Activated T-cell treated with anti-CD3 and anti-CD28 coated beads, Interleukin-2, amount 50 U/mL, for 48 hours (primary cell): ENCODE data around the gene EDEM1.
"Not testable (repeated sequence)": the region's sequence is repeated elsewhere in the genome, so short reads cannot be mapped to it uniquely, and the experiment has no call there.

Source experiments
- DNase-seq, 2 experiments: peaks; one replicate each; pipeline ENCODE4 v3.0.0-alpha.2; 2020

EDEM1 gene

DNA sequence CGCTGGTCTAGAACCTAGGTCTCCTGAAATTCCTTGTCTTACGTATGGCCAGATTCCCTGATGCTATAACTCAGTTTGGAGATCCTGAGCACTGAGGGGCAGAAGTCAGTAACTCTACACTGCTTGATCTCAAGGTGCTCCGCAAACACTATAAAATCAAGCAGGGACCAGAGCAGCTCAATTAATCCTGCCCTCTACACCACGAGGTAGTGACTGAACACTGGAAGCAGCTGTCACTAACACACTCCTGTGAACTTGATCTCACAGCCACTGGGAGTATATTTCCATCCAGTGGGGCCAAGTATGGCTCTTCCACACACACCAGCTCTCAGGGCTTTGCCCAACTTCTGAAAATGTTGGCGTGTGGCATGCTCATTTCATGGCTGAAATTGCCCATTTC lies 51.0 kb downstream of the EDEM1 start:
- DNase-seq: no peak

DNA sequence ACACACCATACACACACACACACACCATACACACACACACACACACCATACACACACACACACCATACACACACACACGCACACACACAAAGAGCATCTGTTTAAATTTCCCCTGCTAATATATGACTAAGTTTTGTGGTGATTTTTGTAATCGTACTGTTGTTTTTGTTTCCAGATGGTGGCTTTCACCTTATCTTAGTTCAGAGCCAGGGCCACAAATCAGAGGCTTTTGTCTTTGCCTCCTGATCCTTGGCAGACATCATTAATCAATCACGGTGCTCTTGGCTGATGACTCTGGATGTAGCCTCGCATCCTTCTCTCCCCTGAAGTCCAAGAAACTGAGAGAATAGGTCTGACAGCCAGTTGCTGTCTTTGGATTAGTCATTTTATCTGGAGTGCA lies 52.1 kb downstream of the EDEM1 start:
- no peak for DNase-seq

DNA sequence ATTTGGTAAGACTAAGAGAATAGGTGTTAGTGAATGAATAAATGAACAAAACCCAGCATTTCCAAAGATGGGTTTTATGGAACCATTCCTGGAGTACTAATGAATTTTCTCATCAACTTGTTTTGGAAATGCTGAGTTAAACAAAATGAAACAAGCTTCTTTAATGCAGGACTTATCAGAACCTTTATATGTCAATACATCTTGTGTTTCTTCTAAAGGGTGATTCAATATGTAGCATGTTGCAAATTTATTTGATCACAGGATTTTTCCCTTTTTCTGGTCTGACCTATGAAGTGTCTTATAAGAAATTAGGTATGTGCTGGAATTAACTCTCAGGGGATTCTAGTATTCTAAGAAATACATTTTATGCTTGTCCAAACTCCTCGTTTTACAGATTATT lies 53.2 kb downstream of the EDEM1 start:
- no peak for DNase-seq

DNA sequence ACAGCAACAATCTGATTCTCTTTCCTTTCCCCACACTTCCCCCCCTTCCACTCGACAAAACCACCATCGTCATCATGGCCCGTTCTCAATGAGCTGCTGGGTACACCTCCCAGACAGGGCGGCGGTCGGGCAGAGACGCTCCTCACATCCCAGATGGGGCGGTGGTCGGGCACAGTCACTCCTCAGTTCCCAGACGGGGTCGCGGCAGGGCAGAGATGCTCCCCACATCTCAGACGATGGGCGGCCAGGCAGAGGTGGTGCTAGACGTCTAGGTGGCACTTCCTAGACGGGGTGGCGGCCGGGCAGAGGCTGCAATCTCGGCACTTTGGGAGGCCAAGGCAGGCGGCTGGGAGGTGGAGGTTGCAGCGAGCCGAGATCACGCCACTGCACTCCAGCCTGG lies 55.3 kb downstream of the EDEM1 start:
- DNase-seq: not testable (repeated sequence)

DNA sequence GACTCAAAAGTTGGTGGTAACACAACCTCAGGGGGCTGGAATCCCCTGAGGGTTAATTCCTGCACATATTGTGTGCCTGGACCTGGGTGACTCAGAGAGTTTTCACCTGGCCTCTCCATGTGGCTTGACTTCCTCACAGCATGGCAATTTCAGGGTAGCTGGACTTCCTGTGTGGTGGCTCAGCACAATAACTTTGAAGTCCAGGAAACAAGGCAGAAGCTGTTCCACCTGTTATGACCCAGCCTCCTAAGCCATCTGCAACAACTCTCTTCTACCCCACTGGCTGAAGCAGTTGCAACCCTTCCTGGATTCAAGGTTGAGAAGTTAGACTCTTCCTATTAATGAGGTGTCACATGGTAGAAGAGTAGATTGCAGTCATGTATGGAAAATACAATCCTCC lies 58.4 kb downstream of the EDEM1 start:
- DNase-seq: no peak

DNA sequence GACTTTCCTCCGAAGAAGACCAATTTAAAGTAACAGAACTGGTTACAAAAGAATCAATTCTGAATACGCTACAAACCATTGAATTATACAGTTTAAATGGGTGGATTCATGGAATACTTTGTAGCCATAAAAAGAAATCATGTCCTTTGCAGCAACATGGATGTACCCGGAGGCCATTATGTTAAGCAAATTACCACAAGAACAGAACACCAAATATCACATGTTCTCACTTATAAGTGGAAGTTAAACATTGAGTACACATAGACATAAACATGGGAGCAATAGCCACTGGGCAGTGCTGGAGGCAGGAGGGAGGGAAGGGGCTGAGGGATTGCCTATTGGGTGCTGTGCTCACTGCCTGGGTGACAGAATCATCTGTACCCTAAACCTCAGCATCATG lies 61.3 kb downstream of the EDEM1 start:
- DNase-seq: no peak

DNA sequence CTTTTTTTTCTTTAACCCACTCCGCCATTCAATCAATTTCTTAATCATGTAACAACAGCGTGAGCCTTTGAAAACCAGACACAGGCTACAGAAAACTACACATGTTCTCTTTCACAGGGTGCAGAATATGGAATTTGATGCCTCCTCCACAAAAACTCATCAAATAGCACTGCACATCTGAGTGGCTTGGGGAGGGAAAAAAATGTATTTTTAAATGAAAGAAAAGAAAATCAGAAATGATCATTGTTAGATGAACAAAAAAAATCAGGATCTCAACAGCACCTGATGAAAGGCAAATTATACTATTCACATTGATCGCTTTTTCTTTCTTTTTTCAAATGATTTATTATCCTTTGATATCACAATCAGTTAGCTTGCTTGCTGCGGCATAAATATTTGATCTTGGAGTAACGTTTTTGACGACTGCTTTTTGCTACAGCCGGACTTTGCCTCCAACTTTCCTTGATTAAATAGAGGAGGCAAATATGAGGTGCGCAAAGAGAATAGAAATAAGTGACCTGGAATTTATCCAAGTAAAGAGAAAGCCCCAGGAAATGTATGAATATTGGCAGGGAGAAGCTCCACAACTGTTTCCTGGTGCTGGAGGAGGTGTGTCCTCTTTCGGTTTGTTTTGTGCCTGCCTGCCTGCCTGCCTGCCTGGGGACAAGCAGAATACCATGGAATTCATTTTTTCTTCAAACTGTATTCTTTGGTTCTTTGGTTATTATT lies 63.1 kb downstream of the EDEM1 start:
- DNase-seq: no peak

DNA sequence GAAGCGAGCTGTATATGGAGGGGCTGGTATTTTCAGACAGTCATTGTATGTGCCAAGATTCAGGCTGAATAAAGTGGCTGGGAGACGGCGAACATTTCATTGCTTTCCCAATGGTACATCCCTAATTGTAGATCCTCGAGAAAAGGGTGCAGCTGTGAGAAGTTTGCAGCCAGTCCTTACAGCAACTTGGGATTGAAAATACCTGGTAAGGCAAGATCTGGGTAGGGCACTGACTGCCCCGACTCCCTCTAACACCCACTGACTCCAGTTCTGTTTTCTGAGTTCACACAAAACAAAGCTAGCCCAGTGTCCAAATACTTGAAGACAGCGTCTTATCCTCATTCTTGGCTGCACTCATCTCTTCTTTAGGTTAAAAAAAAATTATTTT lies 63.7 kb downstream of the EDEM1 start:
- no peak for DNase-seq

DNA sequence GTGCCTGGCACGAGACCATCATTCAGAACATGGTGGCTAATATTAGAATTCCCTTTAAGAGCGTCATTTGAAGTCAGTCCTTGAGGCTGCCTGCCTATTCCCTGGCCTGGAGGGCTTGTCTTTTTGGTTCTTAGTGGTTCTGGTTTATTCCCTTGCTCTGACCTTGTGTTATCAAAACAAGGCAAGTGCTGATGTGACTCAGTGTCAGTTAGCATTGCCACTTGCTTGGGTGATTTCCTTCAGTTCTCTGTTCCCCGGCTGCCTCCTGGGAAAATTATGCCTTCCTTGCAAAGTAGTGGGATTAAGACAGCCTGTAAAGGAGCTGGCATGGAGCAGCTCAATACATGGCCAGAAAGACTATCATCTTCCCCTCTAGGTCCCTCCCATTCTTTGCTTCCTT lies 64.6 kb downstream of the EDEM1 start:
- no peak for DNase-seq

DNA sequence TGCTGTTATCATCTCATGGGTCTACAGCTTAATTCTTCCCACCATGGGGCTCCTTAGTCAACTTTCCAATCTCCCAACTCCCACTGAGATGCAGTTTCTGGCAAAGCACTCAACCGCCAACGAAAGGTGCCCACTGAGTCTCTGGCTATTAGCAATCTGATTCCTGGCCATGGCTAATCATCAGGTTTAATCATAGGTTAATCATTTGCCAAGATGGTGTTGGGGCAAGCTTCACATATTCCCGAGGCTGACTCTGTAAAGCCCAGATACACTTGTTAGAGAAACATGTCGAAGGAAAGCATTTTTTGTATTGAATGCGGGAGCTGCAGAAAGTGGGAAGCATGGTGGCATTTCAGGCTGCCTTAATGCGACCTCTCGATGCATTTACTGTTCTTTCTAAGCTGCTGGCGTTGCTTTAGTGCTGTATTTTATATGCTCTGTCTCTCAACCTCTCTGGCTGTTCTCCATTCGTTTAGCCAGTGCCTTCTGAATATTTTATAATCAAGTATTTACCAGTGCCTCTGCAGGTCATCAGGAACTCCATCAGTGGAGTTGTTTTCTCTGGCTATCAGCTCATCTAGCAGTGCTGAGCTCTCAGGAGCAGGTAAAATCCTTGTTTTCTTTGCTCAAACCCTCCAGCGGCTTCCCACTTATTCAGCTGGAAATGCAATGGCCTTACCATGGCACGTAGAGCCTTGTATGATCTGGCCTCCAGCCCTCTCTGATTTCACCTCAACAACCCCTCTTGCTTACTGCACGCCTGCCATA lies 67.0 kb downstream of the EDEM1 start:
- DNase-seq: no peak

DNA sequence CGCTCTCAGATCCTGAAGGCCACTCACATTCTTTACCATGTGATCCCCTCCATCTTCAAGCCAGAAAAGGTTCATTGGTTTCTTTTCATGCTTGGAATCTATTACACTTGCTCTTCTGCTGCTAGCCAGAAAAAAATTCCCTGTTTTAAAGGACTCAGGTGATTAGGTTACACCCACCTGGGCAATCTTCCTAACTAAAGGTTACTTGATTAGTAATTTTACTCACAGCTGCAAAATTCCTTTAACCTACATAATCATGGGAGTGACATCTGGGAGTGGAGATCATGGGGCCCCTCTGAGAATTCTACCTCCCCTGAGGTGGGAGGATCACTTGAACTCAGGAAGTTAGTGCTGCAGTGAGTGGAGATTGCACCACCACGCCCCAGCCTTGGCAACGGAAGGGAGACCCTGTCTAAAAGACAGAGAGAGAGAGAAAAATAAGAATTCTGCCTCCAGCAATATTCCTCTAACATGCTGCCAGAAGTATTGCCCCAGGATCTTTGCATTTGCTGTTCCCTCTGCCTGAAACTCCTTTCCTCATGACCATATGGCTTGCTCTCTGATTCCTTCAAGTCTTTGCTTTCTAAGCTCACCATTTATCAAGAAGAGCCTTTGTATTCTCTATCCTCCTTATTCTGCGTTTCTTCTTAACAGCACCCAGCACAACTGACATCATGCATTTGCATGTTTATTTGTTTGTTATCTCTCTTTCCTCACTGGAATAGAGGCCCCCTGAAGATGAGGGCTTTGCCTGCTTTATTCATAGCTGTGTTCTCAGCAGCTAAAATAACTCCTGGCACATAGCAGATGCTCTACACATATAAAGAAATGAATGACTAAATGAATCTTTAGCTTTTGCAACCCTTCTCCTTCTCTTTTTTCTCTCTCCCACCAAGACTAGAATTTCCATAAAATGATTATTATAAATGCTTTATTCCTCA lies 68.2 kb downstream of the EDEM1 start:
- DNase-seq: no peak

DNA sequence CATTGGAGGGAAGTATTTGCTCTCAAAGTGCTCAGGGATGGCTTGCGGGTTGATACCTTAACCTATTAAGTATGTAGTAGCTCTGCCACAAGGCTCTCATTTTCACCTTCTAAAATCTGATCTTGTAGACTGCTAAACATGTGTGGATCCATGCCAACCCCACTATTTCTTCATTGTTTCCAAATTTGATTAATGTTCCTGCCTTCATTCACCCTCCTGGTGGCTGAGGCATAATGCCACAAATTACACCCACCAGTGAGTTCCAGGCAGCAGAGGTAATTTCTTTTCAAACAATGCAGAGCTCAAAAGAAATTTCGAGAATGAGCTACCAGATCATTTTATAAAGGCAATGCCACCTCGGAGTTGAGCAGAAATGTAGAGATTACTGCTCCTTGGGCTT lies 71.0 kb downstream of the EDEM1 start:
- no peak for DNase-seq

DNA sequence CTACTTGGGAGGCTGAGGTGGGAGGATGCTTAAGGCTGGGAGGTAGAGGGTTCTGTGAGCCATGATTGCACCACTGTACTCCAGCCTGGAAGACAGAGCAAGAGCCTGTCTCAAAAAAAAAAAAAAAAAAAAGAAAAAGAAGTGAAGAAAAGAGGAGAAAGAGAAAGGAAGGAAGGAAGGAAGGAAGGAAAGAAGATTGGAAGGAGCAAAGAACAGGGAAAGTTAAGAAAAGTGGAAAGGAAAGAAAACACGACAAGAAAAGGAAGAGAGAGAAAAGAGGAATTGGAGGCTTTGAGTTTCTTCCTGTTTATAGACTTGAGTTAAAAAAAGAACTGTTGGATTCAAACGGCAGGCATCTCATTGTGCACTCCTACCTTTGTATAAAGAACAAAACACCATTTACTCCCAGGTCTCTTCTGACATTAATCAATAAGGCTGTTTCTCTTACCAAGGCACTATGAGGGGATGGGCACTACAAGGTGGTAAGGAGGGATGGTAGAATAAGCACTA lies 73.5 kb downstream of the EDEM1 start:
- no peak for DNase-seq

DNA sequence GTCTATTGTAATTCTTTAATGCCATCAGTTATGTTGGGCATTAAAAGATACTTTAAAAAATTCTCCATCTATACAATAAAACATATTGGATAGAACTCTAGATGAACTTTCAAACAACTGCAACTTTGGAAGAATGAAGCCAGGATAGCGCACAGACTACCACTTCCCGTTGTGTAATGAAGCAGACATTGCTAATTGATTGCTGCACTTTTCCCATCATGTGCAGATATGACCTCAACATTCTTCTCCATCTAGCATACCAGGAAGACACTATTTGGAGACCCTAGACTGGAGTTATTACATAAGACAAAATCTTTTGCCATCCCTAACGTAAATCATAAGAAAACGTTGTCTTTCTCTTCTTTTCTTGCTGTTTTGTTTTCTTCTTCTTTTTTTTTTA lies 75.0 kb downstream of the EDEM1 start:
- no peak for DNase-seq

DNA sequence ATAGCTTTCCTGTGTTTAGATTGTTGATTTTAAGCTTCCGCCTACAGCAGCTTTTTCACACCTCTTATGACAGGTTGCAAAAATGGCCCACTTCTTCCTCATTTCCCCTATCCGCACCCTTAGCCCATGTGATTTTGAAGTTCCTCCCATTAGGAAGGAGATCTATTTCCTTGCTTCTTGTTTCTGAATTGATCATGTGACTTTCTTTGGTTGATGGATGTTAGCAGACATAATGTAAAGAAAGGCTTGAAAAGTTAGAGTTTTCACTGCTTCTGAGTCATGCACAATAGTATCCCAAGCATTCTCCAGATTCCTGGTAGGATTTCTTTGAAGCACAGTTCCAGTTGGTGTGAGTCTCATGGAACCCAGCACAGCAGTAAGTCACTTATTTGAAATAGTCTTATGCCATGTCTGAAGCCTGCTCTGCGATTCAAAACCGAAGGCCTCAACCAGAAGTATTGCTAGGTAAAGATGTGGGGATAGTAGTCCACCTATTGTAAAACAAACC lies 76.6 kb downstream of the EDEM1 start:
- no peak for DNase-seq

DNA sequence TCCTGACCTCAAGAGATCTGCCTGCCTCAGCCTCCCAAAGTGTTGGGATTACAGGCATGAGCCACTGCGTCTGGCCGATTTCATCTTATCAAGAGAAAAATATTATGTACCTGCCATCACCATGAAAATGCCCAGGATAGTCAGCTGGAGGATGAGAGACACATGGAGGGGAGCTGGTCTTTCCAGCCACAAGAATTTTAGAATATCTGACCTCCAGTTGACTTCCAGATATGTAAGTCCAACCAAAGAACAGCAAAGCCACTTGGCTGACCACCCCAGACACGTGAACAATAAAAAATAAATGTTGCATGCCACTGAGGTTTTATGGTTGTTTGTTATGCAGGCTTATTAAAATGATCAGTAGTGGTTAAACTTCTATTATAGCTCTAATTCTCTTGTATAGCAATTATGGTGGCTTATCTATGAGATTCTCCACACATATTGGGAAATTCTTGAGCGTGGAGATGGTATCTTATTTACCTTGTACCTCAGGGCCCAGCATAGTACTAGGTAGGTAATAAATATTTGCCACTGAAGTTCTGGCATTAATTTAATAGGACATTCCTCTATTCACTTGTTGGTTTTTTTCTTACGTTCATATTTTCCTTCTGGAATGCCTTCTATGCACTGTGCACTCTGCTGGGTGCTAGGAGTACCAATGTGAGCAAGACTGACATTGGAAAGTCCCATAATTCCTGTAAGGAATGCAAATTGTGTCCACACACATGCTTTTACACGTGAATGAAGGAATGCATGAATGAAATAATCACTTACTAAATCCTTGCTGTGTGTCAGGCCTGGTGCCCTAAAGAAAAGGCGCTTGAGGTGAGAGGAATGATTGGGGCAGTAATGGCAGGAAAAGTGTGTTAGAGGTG lies 77.6 kb downstream of the EDEM1 start:
- DNase-seq: no peak

DNA sequence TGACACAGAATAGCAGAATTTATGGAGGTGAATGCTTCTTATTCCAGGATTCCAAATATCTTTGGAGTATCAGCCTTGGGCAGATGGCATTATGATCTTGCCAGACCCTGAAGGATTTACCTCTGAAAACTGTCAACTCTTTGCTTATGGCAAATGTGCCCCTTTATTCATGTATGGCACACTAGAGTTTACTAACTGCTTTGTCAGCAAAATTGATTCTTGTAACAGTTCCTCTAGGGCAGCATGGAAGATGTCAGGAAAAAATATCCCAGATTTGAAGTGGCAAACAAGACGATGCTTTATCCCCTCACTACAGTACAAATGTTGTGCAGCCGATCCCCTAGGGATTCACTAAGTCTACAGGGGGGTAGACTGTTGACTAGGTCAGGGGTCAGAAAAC lies 79.7 kb downstream of the EDEM1 start:
- DNase-seq: no peak

DNA sequence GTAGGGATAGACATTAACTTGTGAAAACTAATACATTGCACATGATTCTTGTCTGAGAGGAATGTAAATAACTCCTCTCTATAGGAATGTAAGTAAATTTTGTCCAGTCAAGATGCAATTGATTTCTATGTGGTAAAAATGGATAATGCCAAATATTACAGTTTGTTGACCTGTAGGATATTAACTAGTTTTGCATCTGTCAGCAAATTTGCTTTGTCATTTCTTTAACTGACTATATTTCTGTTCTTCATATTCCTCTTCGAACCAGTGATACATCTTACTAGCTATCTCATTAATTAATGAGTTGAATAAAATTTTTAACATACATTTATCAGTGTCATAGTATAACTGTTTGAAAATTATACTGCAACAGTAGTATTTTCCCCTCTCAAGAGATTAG lies 80.4 kb downstream of the EDEM1 start:
- DNase-seq: no peak
